ENCODE measurements around the gene HSD17B13.
A peak's percentile ranks its signal among the peaks of the same experiment; 100 is the strongest.

The HSD17B13 gene, protein sequence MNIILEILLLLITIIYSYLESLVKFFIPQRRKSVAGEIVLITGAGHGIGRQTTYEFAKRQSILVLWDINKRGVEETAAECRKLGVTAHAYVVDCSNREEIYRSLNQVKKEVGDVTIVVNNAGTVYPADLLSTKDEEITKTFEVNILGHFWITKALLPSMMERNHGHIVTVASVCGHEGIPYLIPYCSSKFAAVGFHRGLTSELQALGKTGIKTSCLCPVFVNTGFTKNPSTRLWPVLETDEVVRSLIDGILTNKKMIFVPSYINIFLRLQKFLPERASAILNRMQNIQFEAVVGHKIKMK

GRCh38 chr4:87322754-87323153, at the start of gene HSD17B13:
HSD17B13 (minus strand) TSS chr4:87322882; CDS start chr4:87322841, 41 bp downstream.
- no peak for DNase-seq (ENCODE audit: low spot score)

DNA sequence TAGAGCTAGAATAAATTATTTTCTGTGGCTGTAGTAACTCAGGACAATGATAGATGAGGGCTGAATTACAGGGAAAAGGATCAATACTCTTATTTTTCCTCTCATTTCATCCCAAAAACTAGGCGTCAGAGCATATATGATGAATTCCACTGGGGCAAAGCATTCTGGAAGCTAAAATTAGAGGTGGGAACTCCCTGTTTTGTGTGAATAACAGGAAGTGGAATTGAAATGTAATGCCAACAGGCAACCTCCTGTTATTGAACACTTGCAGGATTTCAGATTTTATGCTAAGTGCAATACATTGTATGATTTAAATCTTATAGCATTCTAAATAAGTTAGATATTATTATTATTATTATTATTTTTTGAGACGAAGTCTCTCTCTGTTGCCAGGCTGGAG, 47.4 kb upstream of the HSD17B13 start:
- no peak for DNase-seq (ENCODE audit: low spot score)

- no peak for DNase-seq (ENCODE audit: low spot score)
Measured at GRCh38 chr4:87366521-87367162, 44.0 kb upstream of the HSD17B13 start.

GRCh38 chr4:87365348-87365747, 42.7 kb upstream of the HSD17B13 start:
- no peak for DNase-seq (ENCODE audit: low spot score)

- DNase-seq (ENCODE audit: low spot score) = no peak
Measured at GRCh38 chr4:87363552-87363951, 40.9 kb upstream of the HSD17B13 start.

- no peak for DNase-seq (ENCODE audit: low spot score)
Measured at GRCh38 chr4:87360338-87360935, 37.8 kb upstream of the HSD17B13 start.

DNA sequence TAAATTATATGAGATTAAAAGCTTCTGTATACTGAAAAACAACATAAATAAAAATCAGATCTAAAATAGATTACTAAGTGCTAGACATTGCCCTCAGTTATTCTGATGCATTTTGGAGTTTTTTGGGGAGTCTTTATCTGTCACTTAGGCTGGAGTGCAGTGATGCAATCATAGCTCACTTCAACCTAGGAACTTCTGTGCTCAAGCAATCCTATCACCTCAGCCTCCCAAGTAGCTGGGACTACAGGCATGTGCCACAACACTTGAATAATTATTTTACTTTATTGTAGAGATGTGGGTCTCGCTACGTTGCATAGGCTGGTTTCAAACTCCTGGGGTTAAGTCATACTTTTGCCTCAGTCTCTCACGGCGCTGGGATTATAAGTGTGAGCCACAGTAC, 36.6 kb upstream of the HSD17B13 start:
- DNase-seq (ENCODE audit: low spot score) = no peak

- DNase-seq (ENCODE audit: low spot score) = no peak
Measured at GRCh38 chr4:87356832-87357526, 34.3 kb upstream of the HSD17B13 start.

DNA sequence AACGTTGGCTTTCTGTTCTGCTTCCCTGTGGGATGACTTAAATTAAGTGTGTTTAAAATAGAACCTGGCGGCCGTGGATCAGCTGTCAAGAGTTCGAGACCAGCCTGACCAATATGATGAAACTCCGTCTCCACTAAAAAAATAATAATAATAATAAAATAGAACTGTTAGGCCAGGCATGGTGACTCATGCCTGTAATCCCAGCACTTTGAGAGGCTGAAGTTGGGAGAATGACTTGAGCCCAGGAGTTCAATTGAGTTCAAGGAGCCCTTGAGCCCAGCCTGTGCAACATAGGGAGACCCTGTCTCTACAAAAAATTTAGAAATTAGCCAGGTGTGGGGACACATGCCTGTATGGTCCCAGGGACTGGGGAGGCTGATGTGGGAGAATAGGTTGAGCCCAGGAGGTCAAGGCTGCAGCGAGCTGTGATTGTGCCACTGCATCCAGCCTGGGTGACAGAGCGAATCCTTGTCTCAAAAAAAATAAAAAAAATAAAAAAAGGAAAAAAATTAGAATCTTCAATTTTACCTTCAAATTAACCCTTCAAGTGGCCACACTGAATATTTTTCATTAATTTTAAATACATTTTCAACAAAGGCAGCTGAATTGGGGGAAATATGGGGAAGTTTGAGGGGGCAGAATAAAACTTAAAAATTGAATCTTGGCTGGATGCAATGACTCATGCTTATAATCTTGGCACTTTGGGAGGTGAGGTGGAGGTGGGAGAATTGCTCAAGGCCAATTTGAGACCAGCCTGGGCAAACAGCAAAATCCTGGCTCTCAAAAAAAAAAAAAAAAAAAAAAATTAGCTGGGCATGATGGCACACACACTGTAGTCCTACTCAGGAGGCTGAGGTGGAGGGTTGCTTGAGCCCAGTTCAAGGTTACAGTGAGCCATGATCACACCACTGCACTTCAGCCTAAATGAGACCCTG, 31.8 kb upstream of the HSD17B13 start:
- DNase-seq (ENCODE audit: low spot score) = no peak

DNA sequence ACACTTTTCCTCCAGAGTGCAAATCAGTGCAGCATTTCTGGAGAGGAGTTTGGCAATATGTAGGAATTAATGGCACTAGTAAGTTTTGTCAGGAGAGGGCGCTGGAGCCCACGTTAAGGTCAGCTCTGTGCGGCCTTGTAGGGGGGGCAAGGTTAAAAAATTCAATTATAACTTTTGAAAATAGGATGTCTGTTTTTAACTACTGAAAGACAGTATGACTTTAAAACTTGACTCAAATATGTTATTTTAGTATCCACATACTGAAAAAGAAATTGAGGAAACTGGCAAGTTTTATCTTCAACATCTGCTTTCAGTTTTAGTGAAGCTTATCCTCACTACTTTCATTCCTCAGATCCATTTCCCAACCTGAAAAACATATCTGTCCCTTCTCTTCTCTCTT, 30.9 kb upstream of the HSD17B13 start:
- DNase-seq (ENCODE audit: low spot score) = peak; percentile 35

GRCh38 chr4:87345139-87345538, 22.5 kb upstream of the HSD17B13 start:
- no peak for DNase-seq (ENCODE audit: low spot score)

DNA sequence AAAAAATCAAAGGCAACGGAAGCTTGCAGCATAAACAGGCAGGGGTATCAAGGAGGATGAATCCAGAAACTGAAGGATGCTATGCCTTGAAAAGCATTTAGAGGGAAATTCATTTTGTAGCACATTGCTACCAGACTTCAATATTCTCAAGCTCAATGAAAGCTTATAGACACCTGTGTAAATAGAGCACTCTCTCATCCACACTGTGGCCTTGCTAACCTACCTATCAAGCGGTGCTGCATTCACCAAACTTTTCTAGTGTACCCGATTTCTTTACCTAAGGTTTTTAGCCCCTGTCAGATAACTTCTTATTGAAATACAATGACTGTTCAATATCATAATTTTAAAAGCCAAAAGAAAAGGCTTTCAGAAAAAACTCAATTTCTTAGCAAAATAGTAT, 20.2 kb upstream of the HSD17B13 start:
- no peak for DNase-seq (ENCODE audit: low spot score)

DNA sequence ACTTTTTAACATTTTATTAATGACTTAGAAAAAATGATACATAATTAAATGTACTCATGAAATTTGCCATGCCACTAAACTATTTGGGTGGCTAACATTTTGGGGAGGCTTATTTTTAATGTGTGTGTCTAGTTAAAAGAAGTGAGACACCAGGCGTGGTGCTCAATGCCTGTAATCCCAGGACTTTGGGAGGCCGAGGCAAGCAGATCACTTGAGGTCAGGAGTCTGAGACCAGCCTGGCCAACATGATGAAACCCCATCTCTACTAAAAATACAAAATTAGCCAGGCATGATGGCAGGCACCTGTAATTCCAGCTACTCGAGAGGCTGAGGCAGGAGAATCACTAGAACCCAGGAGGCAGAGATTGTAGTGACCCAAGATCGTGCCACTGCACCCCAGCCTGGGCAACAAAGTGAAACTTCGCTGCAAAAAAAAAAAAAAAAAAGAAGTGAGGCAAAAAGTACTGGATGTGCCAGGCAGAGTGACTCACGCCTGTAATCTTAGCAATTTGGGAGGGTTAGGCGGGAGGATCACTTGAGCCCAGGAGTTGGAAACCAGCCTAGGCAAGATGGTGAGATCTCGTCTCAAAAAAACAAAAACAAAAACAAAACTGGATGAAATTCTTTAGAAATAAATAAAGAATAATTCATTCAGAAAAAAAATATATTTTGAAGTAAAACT, 19.4 kb upstream of the HSD17B13 start:
- DNase-seq (ENCODE audit: low spot score) = peak; percentile 9

DNA sequence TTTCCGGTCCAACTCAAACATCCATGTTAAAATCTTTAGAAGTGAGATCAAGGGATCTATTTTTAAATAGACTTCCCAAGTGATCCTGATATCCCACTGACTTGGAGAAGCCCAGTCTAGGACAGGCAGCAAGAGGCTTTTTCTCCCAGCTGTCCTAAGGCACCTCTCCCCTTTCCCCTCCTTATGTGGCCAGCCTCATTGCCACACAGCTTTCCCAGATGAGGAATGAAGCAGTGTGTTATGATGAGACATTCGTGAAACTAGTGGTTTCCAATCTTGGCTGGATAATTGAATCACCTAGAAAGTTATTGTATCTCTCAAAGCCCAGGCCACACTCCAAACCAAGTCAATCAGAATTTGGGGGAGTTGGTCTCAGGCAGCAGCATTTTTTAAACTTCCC, 16.8 kb upstream of the HSD17B13 start:
- DNase-seq (ENCODE audit: low spot score) = no peak

DNA sequence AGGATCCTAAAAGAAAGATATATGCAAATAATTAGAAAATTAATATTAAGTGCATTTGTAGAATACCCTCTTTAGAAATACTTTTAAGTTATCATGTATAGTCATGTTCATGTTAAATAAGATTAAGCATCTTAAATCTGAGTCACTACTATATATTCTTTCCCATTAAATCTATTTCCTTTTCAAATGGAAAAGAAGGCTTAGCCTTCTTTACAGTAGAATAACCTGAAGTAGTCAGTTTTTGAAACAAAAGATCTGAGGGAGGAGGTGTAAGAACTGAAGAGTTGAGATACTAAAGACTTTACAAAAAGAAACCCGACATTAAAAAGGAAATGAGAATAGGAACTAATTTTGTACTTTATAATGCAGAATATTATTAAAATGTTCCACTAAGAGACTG, 14.7 kb upstream of the HSD17B13 start:
- DNase-seq (ENCODE audit: low spot score) = no peak

DNA sequence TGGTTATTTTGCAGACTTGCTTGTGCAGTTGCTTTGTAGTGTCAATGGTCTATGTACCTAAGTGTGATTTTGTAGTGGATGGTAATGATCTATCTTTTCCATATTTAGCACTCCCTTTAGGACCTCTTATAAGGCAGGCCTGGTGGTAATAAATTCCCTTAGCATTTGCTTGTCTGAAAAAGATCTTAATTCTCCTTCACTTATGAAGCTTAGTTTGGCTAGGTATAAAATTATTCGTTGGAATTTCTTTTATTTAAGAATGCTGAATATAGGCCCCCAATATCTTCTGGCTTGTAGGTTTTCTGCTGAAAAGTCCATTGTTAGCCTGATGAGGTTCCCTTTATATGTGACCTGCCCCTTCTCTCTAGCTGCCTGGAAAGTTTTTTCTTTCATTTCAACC, 10.6 kb upstream of the HSD17B13 start:
- no peak for DNase-seq (ENCODE audit: low spot score)

DNA sequence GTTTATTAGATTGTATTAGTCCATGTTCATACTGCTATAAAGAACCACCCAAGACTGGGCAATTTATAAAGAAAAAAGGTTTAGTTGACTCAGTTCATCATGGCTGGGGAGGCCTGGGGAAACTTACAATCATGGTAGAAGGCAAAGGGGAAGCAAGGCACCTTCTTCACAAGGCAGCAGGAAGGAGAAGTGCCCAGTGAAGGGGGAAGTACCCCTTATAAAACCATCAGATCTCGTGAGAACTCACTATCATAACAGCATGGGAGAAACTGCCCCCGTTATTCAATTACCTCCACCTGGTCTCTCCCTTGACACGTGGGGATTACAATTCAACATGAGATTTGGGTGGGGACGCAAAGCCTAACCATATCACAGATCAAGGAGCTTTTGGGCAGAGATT, 8.1 kb upstream of the HSD17B13 start:
- no peak for DNase-seq (ENCODE audit: low spot score)

DNA sequence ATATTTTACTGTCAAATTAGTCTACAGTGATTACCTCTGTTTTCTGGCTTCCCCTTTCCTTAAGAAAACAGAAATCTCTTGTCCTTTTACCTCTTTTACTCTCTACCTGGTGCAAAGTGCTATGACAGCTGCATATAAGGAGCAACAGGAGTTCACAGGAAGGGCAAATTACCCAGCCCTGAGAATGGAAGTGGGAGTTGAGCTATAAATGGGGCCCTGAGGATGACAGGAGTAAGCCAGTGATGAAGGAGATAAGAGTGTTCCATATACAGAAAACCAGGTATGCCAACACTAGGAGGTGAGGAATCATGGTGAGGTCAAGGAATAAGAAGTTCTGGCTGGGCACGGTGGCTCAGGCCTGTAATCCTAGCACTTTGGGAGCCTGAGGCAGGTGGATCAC, 4.5 kb upstream of the HSD17B13 start:
- no peak for DNase-seq (ENCODE audit: low spot score)

DNA sequence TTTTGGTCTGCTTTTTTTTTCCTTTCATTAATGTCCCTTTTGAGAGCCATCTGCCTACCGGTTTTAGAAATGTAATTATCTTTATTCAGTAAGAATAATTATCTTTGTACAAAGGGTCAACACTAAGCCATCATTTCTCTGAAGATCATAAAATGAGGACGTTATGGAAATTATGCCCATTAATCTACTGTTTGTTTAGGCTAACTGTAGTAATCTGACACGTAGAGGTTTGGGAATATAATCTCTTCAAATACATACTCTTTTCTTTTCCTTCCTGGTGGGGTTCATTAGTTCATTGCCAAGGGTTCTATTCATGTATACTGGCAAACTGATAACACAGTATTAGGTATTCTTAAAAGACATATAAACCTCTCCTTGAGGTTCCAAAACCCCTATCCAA, 3.8 kb upstream of the HSD17B13 start:
- no peak for DNase-seq (ENCODE audit: low spot score)

GRCh38 chr4:87321888-87322287, 794 bp downstream of the HSD17B13 start:
- DNase-seq (ENCODE audit: low spot score) = no peak

GRCh38 chr4:87317527-87317926, 5.2 kb downstream of the HSD17B13 start:
- no peak for DNase-seq (ENCODE audit: low spot score)
